Femur (tissue), 1 donor: Measurements from ENCODE around the gene CDKN1C.

ENCODE experiments used
- DNase-seq: peaks from one replicate; pipeline ENCODE4 v3.0.0-alpha.2; 2017

Gene CDKN1C

GRCh38 chr11:2904153-2905052 lies 18.8 kb upstream of the CDKN1C start:
- DNase-seq, result no peak

DNA sequence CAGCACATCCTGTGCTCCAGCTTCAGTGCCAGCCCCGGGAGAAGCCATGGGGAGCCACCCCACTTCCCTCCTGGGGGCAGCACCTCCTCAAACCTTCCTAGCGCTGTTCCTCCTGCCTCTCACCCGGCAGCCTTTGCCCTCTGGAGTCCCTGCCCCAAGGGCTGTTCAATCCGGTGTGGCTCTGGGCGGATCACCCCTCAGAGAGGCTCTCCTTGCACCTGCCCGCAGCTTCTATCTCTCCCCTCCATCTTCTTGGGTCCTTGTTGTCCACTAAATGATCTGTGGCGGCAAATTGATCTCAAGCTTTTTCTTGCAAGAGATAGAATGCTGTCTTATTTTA lies 18.1 kb upstream of the CDKN1C start:
- no peak for DNase-seq

- no peak for DNase-seq
These were observed 17.5 kb upstream of the CDKN1C start for GRCh38 chr11:2902784-2903671.

- DNase-seq, result peak; percentile 94
These were observed 16.5 kb upstream of the CDKN1C start for GRCh38 chr11:2901854-2902783.

DNA sequence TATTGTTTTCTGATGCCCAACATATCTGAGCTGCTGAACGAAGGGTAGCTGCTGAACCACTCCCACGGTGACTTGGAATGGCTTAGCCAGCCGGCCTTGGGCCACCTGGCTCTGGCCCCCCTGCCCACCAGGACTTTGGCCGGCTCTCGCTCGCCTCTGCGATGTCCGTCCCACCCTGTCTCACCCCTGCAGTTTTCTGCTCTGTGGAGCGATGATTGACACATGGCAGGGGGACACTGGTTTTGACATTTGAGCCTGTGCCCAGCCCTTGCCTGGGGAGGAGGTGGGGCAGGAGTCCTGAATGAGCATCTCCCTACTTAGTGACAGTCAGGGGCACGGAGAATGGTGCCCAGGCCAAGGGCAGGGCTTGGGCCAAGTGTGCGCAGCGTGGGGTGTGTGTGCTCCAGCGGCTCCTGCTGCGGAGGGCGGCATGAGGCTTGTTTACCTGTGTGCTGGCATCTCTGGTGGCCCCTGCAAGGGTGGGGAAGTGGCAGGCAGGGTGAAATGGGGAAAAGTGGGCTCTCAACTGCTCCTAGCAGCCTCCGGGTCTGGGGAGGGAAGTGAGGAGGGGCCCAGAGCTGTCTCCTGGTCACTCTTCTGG lies 15.7 kb upstream of the CDKN1C start:
- no peak for DNase-seq

- no peak for DNase-seq
These were observed 13.7 kb upstream of the CDKN1C start for GRCh38 chr11:2899080-2899783.

DNA sequence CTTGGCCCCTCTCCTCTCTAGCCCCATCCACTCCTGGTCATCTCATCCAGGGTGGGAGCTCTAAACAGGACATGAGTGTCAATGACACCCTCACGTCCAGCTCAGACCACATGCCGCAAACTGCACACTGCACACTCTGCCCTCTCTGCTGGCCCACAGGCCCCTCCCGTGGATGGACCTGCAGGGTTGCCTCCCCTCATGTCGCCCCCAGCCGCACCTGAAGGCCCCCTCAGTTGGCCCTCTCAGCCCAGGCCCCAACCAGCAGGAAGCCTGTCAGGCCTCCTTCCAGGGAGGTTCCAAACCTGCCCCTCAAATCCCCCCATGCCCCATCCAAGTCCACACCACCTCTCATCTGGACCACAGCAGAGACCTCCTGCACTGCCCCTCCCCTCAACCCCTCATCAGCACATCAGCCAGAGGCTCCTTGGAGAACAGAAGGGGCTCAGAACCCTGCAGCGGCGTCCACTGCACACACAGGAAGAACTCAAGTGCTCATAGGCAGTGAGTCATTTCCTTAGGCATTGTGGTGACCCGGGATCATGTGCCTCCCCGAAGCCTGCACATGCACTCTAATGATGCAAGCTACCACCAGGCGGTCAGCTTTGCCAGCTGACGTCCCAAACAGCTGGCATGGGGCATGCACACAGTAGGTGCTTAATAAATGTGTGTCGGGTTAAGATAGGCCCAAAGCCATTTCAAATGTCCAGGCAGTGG lies 12.9 kb upstream of the CDKN1C start:
- peak; percentile 62 for DNase-seq

DNA sequence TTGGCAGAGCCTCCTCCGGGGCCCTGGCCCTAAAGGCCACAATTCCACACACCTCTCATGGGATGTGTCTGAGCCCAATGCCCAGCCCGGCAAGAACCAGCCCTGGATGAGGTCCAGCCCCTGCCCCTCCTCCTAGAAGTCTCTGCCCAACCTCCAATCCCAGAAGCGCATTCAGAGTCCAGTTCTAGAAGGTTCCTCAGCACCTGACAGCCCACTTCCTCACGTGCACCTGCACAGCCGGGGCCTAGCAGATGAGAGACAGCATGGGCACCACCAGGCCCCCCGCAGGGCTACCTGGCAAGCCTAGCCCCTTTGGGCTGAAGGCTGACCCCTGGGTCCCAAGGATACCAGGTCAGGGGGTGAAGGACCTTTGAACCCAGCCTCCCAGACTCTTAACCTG lies 11.5 kb upstream of the CDKN1C start:
- no peak for DNase-seq

GRCh38 chr11:2896047-2896446 lies 10.5 kb upstream of the CDKN1C start:
- DNase-seq, result no peak

DNA sequence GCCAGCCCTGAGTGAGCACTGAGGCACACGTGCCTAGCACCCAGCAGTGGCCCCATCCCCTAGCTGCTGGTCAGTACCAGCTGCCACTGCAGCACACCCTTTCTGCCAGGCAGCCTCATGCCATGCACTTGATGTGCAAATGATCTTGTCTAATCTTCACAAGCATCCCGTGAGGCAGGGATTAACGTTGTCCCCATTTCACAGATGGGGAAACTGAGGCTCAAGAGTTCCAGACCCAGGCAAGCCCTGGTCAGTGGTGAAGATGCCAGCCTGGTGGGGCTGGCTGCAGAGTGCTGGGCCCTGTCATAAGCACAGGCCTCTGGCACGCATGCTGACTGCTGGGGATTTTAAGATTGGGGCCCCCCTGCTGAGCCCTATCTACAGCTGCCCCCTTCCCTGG lies 8.4 kb upstream of the CDKN1C start:
- DNase-seq, result no peak

- no peak for DNase-seq
These were observed 7.5 kb upstream of the CDKN1C start for GRCh38 chr11:2892967-2893528.

GRCh38 chr11:2892215-2892966 lies 6.8 kb upstream of the CDKN1C start:
- peak; percentile 79 for DNase-seq

- peak; percentile 83 for DNase-seq
These were observed 6.0 kb upstream of the CDKN1C start for GRCh38 chr11:2891326-2892214.

DNA sequence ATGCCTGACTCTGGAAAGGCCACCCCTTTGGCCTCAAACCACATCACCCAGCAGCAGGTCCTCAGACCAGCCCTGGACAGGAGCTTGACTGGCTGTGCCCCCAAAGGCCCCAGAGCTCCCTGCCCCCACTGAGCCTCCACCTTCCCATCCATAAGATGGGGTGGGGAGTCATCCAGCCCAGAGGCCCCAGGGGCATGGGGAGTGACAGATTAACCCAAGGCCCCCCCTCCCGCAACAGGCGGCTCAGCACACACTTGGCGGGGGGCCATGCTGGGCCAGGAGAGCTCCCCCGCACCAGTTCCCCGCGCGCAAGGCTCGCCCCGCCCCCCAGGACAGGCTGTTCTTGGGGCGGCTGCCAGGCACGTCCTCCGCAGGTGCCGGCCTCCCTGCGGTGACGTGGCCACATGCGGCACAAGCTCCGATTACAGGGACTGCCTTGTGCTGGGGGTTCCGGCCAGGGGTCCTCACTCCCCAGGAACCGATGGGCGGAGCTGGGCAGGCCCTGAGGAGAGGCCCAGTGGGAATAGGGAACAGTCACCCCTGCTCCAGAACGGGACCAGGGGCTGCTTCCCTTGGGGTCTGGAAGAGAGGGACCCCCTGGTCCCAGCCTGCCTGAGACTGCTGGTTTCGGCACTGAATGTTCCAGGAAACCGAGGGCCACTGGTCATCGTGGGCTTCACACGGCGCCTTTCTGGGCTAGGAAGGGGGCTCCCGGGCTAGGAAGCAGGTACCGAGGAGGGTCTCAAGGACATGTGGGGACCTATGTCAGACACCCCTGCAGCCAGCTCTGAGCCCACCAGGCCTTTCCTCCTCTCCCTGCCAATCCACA lies 5.1 kb upstream of the CDKN1C start:
- peak; percentile 84 for DNase-seq

GRCh38 chr11:2889362-2890273 lies 4.0 kb upstream of the CDKN1C start:
- no peak for DNase-seq

DNA sequence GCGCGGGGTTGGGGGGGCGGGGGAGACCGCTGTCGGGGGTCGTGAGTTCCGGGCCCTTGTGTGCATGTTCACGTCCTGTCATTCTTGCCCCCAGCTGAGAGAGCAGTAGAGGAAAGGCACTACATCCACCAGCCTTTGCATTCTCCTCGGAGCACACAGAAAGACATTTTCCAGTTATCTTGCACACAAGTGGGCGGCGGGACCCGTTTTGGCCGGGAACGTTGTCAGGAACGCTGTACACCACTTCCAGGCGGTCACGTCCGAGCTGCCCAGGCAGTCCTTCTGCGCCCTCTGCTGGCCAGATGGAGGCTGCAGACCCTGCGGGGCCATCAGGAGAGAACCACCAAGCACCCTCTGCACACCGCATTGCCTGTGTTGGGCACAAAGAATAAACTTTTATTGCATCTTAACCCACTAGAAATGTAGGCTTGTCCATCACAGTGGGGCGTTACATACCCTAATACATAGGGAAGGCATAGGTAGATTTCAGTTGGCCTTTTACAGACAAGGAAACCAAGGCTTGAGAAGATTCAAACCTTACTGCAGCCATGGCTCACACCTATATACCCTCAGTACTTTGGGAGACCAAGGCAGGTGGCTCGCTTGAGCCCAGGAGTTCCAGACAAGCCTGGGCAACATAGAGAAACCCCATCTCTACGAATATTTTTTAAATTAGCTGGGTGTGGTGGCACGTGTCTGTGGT lies 2.8 kb upstream of the CDKN1C start:
- DNase-seq, result peak; percentile 93
